ENCODE data around the gene DNAJC17. TPM values are rescaled to one million over a fixed set of nuclear protein-coding genes. Genes with fewer than 3 reads are reported as not detected.

DNAJC17 gene
- polyA plus RNA-seq, 1 donor from 2014 or later, result 79.6 TPM

DNA sequence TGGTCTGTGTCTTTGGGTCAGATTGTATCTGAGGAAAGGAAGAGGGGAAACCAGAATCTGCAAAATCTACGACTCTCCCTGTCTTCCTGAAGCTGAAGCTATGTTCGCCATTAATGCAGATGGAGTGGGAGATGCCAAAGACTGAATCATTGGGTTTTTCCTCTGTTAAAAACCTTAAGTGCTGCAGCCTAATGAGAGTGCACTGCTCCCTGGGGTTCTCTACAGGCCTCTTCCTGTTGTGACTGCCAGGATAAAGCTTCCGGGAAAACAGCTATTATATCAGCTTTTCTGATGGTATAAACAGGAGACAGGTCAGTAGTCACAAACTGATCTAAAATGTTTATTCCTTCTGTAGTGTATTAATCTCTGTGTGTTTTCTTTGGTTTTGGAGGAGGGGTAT lies 76.2 kb downstream of the DNAJC17 start:
- Histone ChIP-seq H3K9ac (ENCODE audit: low read length) (no peak overlapping the region), H3K27me3 (ENCODE audit: insufficient read depth, low read depth, low read length) (no peaks in the 10 kb centered on the region), H4K20me1 (ENCODE audit: insufficient read depth) (no peaks in the 10 kb centered on the region), H3K9me2 (ENCODE audit: insufficient read depth, low read length) (no peaks in the 10 kb centered on the region), H2AFZ (ENCODE audit: low read depth, low read length) (no peak overlapping the region), H3K9me3 (ENCODE audit: low read length) (no peaks in the 10 kb centered on the region), H3F3A (ENCODE audit: insufficient read depth, low read length, poor library complexity, severe bottlenecking) (no peaks in the 10 kb centered on the region), H3K79me2 (replicated peaks; ENCODE audit: insufficient read depth, low read length) (no peaks in the 10 kb centered on the region), H3K36me3 (ENCODE audit: insufficient read depth, low read length) (no peaks in the 10 kb centered on the region), H3K27ac (ENCODE audit: low read length) (no peak overlapping the region), H3K4me2 (ENCODE audit: low read length) (no peak overlapping the region), H3K4me3 (ENCODE audit: low read length) (no peak overlapping the region)
- TF ChIP-seq EZH2 (IDR thresholded peaks at IDR 0.05; ENCODE audit: borderline replicate concordance, insufficient read depth, low read length, poor library complexity, severe bottlenecking), result no peak
- no peak for TF ChIP-seq RAD21 (conservative IDR thresholded peaks at IDR 0.05)
- TF ChIP-seq, protein P1, sequence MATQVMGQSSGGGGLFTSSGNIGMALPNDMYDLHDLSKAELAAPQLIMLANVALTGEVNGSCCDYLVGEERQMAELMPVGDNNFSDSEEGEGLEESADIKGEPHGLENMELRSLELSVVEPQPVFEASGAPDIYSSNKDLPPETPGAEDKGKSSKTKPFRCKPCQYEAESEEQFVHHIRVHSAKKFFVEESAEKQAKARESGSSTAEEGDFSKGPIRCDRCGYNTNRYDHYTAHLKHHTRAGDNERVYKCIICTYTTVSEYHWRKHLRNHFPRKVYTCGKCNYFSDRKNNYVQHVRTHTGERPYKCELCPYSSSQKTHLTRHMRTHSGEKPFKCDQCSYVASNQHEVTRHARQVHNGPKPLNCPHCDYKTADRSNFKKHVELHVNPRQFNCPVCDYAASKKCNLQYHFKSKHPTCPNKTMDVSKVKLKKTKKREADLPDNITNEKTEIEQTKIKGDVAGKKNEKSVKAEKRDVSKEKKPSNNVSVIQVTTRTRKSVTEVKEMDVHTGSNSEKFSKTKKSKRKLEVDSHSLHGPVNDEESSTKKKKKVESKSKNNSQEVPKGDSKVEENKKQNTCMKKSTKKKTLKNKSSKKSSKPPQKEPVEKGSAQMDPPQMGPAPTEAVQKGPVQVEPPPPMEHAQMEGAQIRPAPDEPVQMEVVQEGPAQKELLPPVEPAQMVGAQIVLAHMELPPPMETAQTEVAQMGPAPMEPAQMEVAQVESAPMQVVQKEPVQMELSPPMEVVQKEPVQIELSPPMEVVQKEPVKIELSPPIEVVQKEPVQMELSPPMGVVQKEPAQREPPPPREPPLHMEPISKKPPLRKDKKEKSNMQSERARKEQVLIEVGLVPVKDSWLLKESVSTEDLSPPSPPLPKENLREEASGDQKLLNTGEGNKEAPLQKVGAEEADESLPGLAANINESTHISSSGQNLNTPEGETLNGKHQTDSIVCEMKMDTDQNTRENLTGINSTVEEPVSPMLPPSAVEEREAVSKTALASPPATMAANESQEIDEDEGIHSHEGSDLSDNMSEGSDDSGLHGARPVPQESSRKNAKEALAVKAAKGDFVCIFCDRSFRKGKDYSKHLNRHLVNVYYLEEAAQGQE (IDR thresholded peaks at IDR 0.05; ENCODE audit: borderline replicate concordance), result no peak
- no peak for TF ChIP-seq MXI1 (conservative IDR thresholded peaks at IDR 0.05; ENCODE audit: poor library complexity, severe bottlenecking)
- no peak for TF ChIP-seq TAF1 (IDR thresholded peaks at IDR 0.05; ENCODE audit: low read depth)
- no peak for TF ChIP-seq POLR2AphosphoS5 (IDR thresholded peaks at IDR 0.05)
- TF ChIP-seq, protein P2, sequence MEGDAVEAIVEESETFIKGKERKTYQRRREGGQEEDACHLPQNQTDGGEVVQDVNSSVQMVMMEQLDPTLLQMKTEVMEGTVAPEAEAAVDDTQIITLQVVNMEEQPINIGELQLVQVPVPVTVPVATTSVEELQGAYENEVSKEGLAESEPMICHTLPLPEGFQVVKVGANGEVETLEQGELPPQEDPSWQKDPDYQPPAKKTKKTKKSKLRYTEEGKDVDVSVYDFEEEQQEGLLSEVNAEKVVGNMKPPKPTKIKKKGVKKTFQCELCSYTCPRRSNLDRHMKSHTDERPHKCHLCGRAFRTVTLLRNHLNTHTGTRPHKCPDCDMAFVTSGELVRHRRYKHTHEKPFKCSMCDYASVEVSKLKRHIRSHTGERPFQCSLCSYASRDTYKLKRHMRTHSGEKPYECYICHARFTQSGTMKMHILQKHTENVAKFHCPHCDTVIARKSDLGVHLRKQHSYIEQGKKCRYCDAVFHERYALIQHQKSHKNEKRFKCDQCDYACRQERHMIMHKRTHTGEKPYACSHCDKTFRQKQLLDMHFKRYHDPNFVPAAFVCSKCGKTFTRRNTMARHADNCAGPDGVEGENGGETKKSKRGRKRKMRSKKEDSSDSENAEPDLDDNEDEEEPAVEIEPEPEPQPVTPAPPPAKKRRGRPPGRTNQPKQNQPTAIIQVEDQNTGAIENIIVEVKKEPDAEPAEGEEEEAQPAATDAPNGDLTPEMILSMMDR (IDR thresholded peaks at IDR 0.05; ENCODE audit: poor library complexity, severe bottlenecking), result no peak
- no peak for TF ChIP-seq SMC3 (conservative IDR thresholded peaks at IDR 0.05; ENCODE audit: poor library complexity)
- TF ChIP-seq EP300 (conservative IDR thresholded peaks at IDR 0.05; ENCODE audit: poor library complexity, severe bottlenecking), result no peak

DNA sequence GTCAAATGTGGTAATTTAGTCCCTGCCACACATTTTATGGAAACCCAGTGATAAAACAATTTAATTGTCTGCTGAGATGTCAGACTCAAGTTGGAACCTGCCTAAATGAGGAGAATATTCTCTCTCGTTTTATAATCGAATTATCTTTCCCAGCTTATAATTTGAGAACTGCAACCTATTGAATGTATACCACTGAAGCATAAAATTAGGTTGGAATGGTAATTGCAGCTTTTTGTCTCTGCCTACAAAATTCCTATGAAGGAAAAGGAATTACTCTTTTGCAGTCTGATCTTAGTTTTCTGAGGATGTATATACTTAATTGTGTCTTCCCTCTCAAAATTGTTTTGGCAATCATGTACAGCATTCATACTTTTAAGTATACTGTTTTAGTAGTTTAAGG lies 83.4 kb downstream of the DNAJC17 start:
- Histone ChIP-seq H4K20me1 (ENCODE audit: insufficient read depth) (no peaks in the 10 kb centered on the region), H3K27me3 (ENCODE audit: insufficient read depth, low read depth, low read length) (no peaks in the 10 kb centered on the region), H3K4me3 (ENCODE audit: low read length) (no peak overlapping the region), H2AFZ (ENCODE audit: low read depth, low read length) (no peak overlapping the region), H3K9ac (ENCODE audit: low read length) (no peak overlapping the region), H3K4me2 (ENCODE audit: low read length) (no peak overlapping the region), H3K9me3 (ENCODE audit: low read length) (no peaks in the 10 kb centered on the region), H3K36me3 (ENCODE audit: insufficient read depth, low read length) (no peaks in the 10 kb centered on the region), H3F3A (ENCODE audit: insufficient read depth, low read length, poor library complexity, severe bottlenecking) (no peaks in the 10 kb centered on the region), H3K79me2 (replicated peaks; ENCODE audit: insufficient read depth, low read length) (no peaks in the 10 kb centered on the region), H3K27ac (ENCODE audit: low read length) (no peak overlapping the region), H3K9me2 (ENCODE audit: insufficient read depth, low read length) (no peaks in the 10 kb centered on the region)
- no peak for TF ChIP-seq MXI1 (conservative IDR thresholded peaks at IDR 0.05; ENCODE audit: poor library complexity, severe bottlenecking)
- TF ChIP-seq, protein P2 (IDR thresholded peaks at IDR 0.05; ENCODE audit: poor library complexity, severe bottlenecking), result no peak
- no peak for TF ChIP-seq RAD21 (conservative IDR thresholded peaks at IDR 0.05)
- no peak for TF ChIP-seq EP300 (conservative IDR thresholded peaks at IDR 0.05; ENCODE audit: poor library complexity, severe bottlenecking)
- TF ChIP-seq EZH2 (IDR thresholded peaks at IDR 0.05; ENCODE audit: borderline replicate concordance, insufficient read depth, low read length, poor library complexity, severe bottlenecking), result no peak
- TF ChIP-seq SMC3 (conservative IDR thresholded peaks at IDR 0.05; ENCODE audit: poor library complexity), result no peak
- TF ChIP-seq, protein P1 (IDR thresholded peaks at IDR 0.05; ENCODE audit: borderline replicate concordance), result no peak
- no peak for TF ChIP-seq POLR2AphosphoS5 (IDR thresholded peaks at IDR 0.05)
- no peak for TF ChIP-seq TAF1 (IDR thresholded peaks at IDR 0.05; ENCODE audit: low read depth)

Data from neural cell (in vitro differentiated cells).